RWPE1 (cell line): ENCODE data around the gene RGCC.

Experiments
- CTCF ChIA-PET: fragments of 350-600 bp; sonication (Branson Sonifier 250); formaldehyde crosslinking; extraction: SDS; loops from one replicate; lab custom pipeline; 2021; lab: Yijun Ruan, JAX
- POLR2A ChIA-PET: fragments of 400-600 bp; formaldehyde crosslinking; extraction: SDS; loops from one replicate; lab custom pipeline; 2020; ENCODE audit warnings: antibody characterized with exemption; ENCODE audit not compliant: low non-redundant PET; lab: Yijun Ruan, JAX
- DNase-seq: peaks from one replicate; pipeline ENCODE4 v3.0.0; 2012; ENCODE audit warnings: low spot score
- H3K27ac ChIP-seq: fragments of 450-650 bp; 2 replicates; pipeline ENCODE4 v1.5.1; 2017
- CTCF ChIP-seq: fragments of 450-650 bp; conservative IDR thresholded peaks from 2 replicates; pipeline ENCODE4 v1.5.1; 2017; ENCODE audit warnings: low read depth, mild to moderate bottlenecking

The RGCC gene

GRCh38 chr13:41459432-41460073 is 2.2 kb downstream of the RGCC start:
- POLR2A ChIA-PET, result no interaction called here

GRCh38 chr13:41460074-41460465 is 2.7 kb downstream of the RGCC start:
- H3K27ac ChIP-seq, result no peak overlapping the region
- CTCF ChIA-PET, result interaction anchor here (0.5 to 2.1 kb wide), 3 partner anchors 11 to 80 kb away, joined by 3 to 7 read pairs (median 5); no protein-coding TSS in a partner anchor
- POLR2A ChIA-PET, result no interaction called here
- no peak for TF ChIP-seq CTCF
- DNase-seq, result no peak

More at GRCh38 chr13:41459432-41460073, 2.2 kb downstream of the RGCC start:
- DNase-seq, result no peak
- H3K27ac ChIP-seq, result no peak overlapping the region
- CTCF ChIA-PET, result interaction anchor here (0.5 to 2.1 kb wide), 8 partner anchors 9 to 419 kb away, joined by 3 to 9 read pairs (median 5); no protein-coding TSS in a partner anchor
- no peak for TF ChIP-seq CTCF

DNA sequence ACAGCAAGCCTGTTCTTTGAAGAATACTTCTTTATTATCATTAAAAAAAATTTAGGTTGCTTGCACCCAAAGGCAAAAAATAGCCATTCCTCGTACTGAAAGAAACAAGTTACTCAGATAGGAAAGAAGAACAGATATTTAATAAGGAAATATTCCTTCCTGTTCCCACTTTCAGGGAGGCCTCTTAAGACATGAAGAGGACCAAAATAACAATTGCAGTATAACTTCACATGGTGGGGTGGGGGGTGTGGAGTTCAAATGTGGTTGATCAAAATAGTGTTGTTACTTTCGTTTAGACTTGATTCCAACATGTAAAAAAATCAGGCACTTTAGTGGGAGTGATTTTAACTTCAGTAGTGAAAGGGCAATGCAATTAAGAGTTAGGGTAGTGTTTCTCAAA is 3.6 kb downstream of the RGCC start:
- no peak overlapping the region for H3K27ac ChIP-seq
- no peak for TF ChIP-seq CTCF
- POLR2A ChIA-PET, result no interaction called here
- no peak for DNase-seq
- CTCF ChIA-PET, result interaction anchor here (0.5 kb wide), 1 partner anchor 81 kb away, joined by 3 read pairs; no protein-coding TSS in a partner anchor

GRCh38 chr13:41461527-41462139 is 4.3 kb downstream of the RGCC start:
- POLR2A ChIA-PET, result no interaction called here
- TF ChIP-seq CTCF, result no peak
- CTCF ChIA-PET, result no interaction called here
- DNase-seq, result no peak
- H3K27ac ChIP-seq, result no peak overlapping the region

GRCh38 chr13:41462427-41462826 is 5.1 kb downstream of the RGCC start:
- H3K27ac ChIP-seq, result no peak overlapping the region
- ChIA-PET CTCF (no interaction called here), POLR2A (no interaction called here)
- no peak for DNase-seq
- no peak for TF ChIP-seq CTCF

- no peak for DNase-seq
- no peak overlapping the region for H3K27ac ChIP-seq
- CTCF ChIA-PET, result interaction anchor here (0.5 kb wide), 1 partner anchor 180 kb away, joined by 3 read pairs; no protein-coding TSS in a partner anchor
Measured at GRCh38 chr13:41463838-41464602, 6.7 kb downstream of the RGCC start.

More at GRCh38 chr13:41463838-41464602, 6.7 kb downstream of the RGCC start:
- no peak for TF ChIP-seq CTCF
- POLR2A ChIA-PET, result no interaction called here
